Tibial nerve (tissue), 4 donors: ENCODE data around the gene DIMT1.

Experiments
- CTCF ChIP-seq, 5 experiments: fragments of 200-600 bp in 3 of 5; fragments of 450-650 bp in 2 of 5; sonication (generic) in 3 of 5; IDR thresholded peaks; one replicate each; pipeline ENCODE4 v1.5.1; 2016 to 2019; ENCODE audit warnings: antibody characterized with exemption in 5 of 5, mild to moderate bottlenecking in 3 of 5, moderate library complexity in 2 of 5
- EP300 ChIP-seq, 2 donors: sonication (generic); formaldehyde crosslinking; IDR thresholded peaks; one replicate each; pipeline ENCODE4 v1.6.1; 2017; ENCODE audit warnings: antibody characterized with exemption in 2 of 2, mild to moderate bottlenecking in 1 of 2
- POLR2A ChIP-seq, 2 donors: fragments of 450-650 bp; IDR thresholded peaks; one replicate each; pipeline ENCODE4 v1.6.1; 2017; ENCODE audit warnings: antibody characterized with exemption in 2 of 2, mild to moderate bottlenecking in 2 of 2, moderate library complexity in 2 of 2

- no peak for TF ChIP-seq CTCF (IDR thresholded peaks at IDR 0.05)
- no peak for TF ChIP-seq POLR2A (IDR thresholded peaks at IDR 0.05)
- TF ChIP-seq EP300 (IDR thresholded peaks at IDR 0.05): no peak
These were observed 18.6 kb downstream of the DIMT1 start for GRCh38 chr5:62385131-62385530.
